NCI-H2196 treated with DMSO at 0.1 percent for 48 hours (cell line): ENCODE results near the gene CHD1L.
"Not testable (repeated sequence)": the region's sequence is repeated elsewhere in the genome, so short reads cannot be mapped to it uniquely, and the experiment has no call there.

Experiments used
- DNase-seq: peaks from one replicate; lab custom pipeline; 2025; ENCODE audit not compliant: unreplicated experiment; lab: John Stamatoyannopoulos, UW

Gene CHD1L

GRCh38 chr1:147264158-147264768 is 21.8 kb downstream of the CHD1L start:
- DNase-seq, result no peak

GRCh38 chr1:147266381-147266780 is 23.9 kb downstream of the CHD1L start:
- no peak for DNase-seq

GRCh38 chr1:147267711-147268110 is 25.2 kb downstream of the CHD1L start:
- no peak for DNase-seq

- DNase-seq, result no peak
These were observed 28.2 kb downstream of the CHD1L start for GRCh38 chr1:147270721-147271120.

- DNase-seq, result no peak
These were observed 29.6 kb downstream of the CHD1L start for GRCh38 chr1:147272042-147272441.

- DNase-seq, result peak; percentile 19
These were observed 31.2 kb downstream of the CHD1L start for GRCh38 chr1:147273409-147274336.

GRCh38 chr1:147281950-147282349 is 39.5 kb downstream of the CHD1L start:
- DNase-seq, result no peak

GRCh38 chr1:147283011-147283410 is 40.5 kb downstream of the CHD1L start:
- DNase-seq, result no peak

- no peak for DNase-seq
These were observed 44.8 kb downstream of the CHD1L start for GRCh38 chr1:147287133-147287865.

- no peak for DNase-seq
These were observed 49.5 kb downstream of the CHD1L start for GRCh38 chr1:147292012-147292411.

- DNase-seq, result no peak
These were observed 50.3 kb downstream of the CHD1L start for GRCh38 chr1:147292631-147293251.

- DNase-seq, result no peak
These were observed 55.0 kb downstream of the CHD1L start for GRCh38 chr1:147297438-147297837.

GRCh38 chr1:147305803-147306202 is 63.3 kb downstream of the CHD1L start:
- DNase-seq, result not testable (repeated sequence)

- no peak for DNase-seq
These were observed 74.5 kb downstream of the CHD1L start for GRCh38 chr1:147316968-147317367.

- DNase-seq, result not testable (repeated sequence)
These were observed 84.6 kb downstream of the CHD1L start for GRCh38 chr1:147326933-147327687.

- no peak for DNase-seq
These were observed 91.8 kb downstream of the CHD1L start for GRCh38 chr1:147334292-147334691.

- DNase-seq, result no peak
These were observed 93.8 kb downstream of the CHD1L start for GRCh38 chr1:147336291-147336690.

- no peak for DNase-seq
These were observed 94.7 kb downstream of the CHD1L start for GRCh38 chr1:147337040-147337630.

GRCh38 chr1:147338571-147338970 is 96.1 kb downstream of the CHD1L start:
- no peak for DNase-seq

GRCh38 chr1:147341246-147341645 is 98.8 kb downstream of the CHD1L start:
- no peak for DNase-seq
